Anterior cingulate cortex (tissue), 58 donors: ENCODE results near the gene NXT1.
"Not testable (repeated sequence)": the region's sequence is repeated elsewhere in the genome, so short reads cannot be mapped to it uniquely, and the experiment has no call there.

Experiments used
- DNase-seq, 58 donors: peaks; one replicate each; lab custom pipeline; 2025; lab: John Stamatoyannopoulos, UW

NXT1 gene

DNA sequence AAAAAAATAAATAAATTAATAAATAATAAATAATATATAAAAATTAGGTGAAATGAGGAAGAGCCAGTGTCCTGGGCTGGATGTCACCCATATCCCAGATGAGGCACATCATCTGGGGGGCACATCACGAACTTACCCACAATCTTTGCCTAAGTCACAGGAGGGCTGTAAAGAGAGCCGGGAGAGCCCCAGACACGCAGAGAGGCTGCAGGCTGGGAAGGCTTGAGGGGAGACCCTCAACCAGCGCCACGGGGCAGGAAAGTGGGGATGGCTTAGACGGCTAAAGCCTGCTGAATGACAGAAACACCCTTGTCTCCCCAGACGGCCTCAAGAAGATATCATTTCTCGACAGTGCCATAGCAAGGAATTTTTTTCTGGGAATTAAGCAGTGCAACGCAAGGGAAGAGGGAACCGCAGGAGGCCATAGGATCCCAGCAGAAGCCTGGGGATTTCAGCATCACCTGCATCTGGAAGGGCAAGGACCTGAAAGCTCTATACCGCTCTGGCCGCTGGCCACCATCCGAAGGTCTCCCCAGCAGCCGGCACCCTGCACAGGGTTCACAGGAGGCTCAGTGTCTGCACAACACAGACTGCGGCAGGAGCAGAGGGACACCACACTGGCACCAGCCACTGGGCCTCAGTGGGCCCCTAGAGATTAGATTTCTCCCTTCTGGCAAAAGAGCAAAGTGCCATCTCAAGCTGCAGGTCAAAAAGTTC is 22.8 kb upstream of the NXT1 start:
- no peak for DNase-seq

DNA sequence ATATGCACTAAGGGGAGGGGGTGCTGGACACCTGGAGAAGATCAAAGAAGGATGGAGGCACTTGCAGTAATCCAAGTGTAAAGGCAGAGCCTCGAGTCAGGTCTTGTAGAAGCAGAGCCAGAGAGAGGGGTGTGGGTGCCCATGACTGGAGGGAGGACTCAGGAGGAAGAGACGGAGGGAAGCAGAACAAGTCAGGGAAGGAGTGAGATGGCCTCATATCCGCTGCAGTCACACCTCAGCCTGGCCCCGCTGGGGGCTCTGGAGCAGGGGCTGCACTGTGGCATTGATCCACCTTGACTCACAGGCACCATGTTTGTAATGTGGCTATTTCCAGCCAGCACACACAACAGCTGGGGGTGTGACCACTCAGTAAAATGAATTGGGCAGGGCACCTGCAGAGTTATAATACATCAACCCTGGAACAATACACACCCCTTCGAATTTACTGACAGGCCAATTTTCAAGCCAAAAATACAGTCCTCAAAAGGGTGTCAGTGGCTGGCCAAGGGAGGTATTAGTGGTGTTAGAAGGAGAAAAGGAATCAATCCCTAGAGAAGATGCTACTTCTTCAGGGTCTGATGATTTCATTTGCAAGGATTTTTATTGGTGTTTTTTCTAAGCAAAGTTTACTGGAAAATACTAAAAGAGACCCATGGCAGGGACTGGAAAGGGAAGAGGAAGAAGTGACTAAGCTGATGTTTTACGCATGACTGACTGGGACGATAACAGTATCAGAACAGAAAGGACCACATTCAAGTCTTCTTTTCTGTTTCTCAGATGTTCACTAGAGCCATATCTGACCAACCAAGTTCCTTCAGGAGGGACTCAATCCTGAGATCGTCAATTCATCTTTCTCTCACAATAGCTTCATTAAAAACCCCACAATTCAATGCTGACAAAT is 18.9 kb upstream of the NXT1 start:
- DNase-seq, result no peak

DNA sequence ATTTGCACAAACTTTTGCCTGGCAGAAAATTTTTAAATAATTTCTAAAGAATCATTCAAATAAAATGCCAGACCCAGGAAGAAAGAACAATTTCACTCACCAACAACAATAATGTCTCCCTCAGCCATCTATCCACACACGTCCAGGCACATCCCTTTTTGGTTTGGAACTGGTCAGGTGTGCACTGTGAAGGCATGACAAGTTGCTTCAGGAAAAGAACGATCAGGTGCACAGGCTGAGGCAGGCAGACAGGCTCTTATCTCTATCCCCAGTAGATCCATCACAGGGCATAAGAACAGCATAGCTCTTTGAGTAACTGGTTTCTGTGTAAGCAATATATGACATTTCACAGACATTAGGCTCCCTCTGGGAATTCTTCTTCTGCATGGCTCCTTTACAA is 18.1 kb upstream of the NXT1 start:
- DNase-seq, result no peak

DNA sequence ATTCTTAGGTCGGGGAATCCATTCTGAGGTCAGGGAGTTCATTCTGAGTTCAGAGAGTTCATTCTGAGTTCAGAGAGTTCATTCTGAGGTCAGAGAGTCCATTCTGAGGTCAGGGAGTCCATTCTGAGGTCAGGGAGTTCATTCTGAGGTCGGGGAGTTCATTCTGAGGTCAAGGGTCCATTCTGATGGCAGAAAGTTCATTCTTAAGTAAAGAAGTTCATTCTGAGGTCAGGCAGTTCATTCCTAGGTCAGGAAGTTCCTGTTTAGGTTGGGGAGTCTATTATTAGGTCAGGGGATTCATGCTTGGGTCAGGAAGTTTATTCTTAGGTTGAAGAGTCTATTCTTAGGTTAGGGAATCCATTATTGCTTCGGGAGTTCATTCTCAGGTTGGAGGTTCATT is 16.5 kb upstream of the NXT1 start:
- no peak for DNase-seq

DNA sequence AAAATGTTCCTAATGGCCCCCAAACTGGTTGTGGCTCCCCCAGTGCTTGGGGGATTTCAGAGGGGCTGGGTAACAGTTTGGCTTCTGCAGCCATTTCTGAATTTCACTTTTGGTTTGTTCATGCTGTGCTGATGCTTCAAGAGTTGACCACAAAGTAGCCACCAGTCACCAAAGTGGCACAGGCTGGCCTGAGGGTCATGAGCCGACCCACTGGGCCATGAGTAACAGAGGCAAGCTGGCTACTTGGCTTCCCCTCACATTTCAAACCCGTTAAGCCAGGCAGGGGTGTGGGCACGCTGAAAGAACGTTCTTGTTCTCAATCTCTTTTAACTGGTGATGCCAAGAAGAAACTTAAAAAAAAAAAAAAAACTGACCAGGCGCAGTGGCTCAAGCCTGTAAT is 15.1 kb upstream of the NXT1 start:
- no peak for DNase-seq

DNA sequence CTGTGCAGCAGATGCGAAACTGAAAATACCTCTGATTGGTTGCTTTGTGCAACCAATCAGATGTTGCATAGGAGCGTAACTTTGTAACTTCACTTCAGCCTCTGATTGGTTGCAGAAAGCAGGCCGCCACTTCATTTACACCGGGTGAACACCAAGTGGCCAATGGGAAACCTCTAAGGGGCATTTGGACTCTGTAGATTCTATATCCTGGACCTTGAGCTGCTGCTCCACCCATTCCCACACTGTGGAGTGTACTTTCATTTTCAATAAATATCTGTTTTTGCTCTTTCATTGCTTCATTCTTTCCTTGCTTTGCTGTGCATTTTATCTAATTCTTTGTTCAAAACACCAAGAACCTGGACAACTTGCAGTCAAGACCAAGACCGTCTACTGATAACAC is 14.1 kb upstream of the NXT1 start:
- no peak for DNase-seq

DNA sequence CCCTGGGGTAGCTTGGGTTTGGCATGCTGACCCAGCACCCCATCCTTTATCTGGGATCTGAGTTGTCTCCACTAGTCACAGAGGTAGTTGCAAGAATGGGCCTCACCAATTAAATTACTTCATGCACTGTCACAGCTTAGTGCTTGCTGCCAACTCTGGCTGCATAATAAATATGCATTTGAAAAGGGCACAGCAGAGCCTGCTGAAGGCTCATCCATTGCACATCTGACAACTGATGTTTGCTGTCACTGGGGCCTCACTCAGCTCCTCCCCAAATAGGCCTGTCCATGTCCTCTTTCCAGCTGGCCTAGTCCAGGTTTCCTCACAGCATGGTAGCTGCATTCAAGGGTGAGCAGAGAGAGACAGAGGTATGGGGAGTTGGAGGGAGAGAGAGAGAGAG is 13.3 kb upstream of the NXT1 start:
- no peak for DNase-seq

DNA sequence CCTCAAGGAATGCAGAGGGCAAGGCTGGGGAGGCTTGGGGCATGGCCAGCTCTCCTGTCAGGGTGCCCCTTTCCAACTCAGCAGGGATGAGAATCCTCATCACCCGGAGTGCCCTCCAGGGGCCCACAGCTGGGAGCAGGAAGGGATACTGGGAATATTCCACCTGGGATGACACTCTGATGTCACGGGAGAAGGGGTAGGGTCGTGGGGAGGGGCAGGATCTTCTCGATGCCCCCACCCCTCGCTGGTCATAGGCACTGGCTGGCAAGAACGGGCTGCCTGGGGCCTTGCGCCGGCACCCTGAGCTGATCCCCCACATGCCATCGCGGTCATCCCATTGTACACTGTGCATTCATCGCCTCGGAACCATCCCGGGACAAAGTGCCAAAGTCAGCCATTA is 10.6 kb upstream of the NXT1 start:
- no peak for DNase-seq

DNA sequence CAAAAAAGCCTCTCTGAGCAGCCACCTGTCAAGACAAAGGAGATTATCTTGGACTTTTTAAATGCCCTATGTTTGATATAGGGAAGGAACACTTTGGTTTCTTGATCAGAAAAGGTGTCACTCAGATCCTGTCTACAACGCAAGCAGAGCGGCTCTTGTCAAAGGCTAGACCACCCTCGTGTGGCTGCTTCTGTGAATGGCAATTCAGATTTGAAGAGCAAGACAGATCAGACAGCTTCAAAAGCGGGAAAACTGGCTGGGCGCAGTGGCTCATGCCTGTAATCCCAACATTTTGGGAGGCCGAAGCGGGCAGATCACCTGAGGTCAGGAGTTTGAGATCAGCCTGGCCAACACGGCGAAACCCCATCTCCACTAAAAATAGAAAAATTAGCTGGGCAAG is 10.1 kb upstream of the NXT1 start:
- peak in 52 of 58 donors; percentile 3 to 85 (median 39) for DNase-seq

DNA sequence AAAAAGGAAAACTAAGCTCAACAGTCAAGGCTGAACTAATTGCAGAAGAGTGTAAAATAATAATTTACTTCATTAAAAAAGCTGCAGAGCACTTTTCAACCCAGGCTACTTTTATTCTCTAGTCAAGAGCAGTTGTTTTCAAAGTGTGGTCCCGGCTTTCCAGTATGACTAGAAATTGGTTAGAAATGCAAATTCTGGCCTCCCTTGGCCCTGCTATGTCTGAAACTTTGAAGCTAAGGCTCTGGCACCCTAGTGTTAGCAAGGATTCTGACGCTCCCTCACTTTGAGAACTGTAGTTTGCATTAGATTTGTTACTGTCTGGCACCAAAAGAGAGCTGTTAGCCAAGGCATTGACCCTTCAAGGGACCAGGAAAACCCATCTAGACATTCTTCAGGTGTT is 9.5 kb upstream of the NXT1 start:
- DNase-seq, result no peak

DNA sequence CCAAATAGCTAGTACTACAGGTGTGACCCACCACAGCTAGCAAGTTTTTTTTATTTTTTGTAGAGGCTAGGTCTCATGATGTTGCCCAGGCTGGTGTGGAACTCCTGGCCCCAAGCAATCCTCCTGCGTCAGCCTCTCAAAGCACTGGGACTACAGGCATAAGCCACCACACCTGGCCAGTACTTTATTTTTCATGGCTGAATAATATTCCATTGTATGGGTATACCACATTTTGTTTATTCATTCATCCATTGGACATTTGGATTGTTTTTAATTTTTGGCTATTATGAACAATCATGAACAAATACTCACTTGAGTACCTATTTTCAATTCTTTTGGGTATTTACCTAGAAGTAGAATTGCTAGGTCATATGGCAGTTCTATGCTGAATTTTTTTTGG is 7.0 kb upstream of the NXT1 start:
- no peak for DNase-seq

DNA sequence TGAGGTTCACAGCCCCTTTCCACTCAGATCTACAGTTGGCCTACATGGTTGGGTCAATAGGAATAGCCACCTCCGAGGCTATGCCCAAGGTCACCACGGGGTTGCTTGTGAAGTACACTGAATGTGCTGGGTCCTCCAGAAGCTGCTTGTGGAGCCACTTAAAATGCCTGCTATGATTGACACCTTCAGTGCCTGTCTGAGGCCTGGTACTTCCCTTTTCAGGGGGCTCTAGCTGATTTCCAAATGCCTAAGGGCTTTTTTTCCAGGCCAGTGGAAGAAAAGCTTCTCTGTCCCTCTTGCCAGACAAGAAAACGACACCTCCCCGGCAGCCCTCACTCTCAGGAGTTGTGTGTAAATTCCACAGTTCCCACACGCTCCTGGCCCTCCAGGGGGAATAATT is 6.3 kb upstream of the NXT1 start:
- no peak for DNase-seq

DNA sequence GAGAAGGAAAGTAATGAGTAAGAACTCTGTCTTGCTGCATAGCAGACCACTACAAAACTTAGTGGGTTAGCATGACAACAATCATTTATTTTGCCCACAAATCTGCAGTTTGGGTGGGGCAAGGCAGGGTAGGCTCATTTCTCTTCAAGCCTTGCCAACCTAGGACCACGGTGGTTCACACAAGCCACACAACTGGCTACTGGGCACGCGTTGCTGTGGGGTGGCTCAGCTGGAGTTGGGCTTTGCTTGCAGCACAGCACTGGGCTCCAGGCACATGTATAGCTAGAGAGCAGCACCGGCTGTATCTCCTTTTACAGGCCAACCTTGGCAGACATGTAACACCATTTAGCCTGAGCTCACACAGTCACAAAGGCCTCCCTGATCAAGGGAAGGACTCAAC is 4.6 kb upstream of the NXT1 start:
- no peak for DNase-seq

DNA sequence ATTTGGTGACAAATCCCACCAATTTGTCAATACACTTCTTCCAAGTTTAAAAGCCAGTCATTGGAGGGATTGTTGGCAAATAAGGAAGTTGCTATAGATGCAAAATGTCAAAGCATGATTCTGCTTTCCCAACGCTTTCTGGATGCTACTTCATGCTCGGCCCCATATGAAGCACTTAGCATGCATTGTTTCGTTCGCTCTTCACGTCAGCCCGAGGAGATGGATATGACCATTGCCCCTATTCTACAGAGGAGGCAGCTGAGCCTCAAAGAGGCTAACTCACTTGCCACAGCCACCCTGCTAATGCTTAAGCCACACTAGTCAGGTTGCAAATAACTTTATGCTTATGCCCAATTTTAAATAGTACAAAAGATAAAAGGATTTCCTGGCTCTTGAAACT is 2.8 kb upstream of the NXT1 start:
- no peak for DNase-seq

DNA sequence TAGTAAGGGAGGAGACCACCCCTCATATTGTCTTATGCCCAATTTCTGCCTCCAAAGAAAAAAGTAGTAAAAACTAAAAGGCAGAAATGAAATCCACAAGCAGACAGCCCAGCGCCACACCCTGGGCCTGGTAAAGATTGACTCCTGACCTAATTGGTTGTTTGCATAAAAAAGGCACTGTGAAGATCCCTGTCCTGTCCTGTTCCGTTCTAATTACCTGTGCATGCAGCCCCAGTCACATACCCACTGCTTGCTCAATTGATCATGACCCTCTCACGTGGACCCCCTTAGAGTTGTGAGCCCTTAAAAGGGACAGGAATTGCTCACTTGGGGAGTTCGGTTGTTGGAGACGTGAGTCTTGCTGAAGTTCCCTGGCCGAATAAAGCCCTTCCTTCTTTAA is 2.1 kb upstream of the NXT1 start:
- not testable (repeated sequence) for DNase-seq

DNA sequence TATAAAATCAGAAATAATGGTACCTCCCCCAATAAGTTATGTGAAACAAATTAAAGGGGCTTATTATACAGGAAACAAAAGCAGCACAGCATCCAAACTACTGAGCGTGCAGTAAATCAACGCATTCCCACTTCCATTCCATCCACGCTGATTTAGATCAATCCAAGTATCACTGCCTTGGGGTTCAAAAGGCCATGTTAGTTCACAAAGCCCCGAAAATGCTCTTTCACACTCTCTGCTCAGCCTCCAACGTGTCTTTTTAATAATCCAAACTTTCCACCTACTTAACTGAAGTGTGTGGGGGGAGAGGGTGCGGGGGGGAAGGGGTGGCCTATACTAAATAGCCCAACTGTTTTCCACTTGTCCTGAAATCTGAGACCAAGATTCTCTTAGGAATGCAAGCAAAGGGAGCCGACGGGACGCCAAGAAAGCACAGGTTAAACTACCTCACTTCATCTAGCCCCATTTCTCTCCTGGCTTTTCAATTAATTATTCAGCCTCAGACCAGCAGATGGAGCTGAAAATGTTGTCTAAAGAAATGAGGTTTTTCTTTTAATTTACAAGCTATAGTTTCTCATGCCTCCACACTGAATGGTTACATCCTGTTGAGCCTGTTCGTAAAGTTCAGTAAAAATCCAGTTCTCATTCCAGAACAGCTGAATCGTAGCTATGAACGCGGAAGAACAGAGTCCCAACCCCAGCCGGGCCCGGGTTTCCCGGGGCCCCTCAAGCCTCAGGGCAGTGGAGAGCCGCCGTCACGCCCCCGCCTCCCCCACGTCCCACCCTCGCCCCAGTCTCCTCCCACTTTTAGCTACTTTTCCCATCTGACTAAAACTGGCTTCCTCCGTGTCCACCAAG is 1.0 kb upstream of the NXT1 start:
- peak in 28 of 58 donors; percentile 65 to 91 (median 82) for DNase-seq

DNA sequence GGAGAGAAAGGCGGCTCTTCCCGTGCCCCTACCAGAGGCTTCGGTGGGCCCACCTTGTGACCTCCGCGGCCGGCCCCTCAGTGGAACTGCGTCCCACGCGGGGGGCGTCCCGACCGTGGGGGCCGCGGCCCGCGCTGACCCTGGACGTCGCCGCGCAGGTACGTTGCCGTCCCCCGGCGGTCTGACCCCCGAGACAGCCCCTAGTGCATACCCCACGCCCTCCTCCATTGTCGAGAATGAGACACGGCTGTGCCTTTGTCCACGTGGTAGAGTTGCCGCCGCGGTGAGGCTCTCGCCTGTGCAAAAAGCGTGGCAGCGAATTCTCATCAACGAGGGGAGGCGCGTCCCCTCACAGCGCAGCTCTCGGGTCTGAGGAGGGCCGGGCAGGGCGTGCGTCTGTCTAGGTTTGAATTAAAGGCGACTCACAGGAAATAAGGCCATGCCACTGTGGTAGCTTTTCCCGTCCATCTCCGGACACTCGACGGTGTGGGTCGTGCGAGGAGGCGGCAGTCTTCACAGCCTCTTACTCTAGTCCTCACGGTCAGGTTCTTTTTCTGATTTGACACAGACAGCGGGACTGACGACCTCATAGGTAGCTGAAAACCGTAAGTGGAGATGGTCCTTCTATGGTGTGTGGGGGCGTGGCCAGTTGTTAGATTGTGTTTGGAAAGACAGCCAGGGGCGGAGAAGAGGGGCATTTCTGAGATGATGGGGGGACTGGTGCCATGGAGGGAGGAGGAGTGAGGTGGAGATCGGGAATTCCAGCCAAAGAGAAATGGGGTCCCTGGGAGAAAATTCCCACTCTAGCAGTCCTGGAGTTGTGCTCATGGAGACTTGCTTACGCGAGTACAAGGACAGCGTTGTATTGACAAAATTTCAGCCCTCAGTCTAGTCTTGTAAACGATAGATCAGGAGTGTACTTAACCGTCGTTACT is 580 bp downstream of the NXT1 start:
- peak in 34 of 58 donors; percentile 24 to 67 (median 46) for DNase-seq

DNA sequence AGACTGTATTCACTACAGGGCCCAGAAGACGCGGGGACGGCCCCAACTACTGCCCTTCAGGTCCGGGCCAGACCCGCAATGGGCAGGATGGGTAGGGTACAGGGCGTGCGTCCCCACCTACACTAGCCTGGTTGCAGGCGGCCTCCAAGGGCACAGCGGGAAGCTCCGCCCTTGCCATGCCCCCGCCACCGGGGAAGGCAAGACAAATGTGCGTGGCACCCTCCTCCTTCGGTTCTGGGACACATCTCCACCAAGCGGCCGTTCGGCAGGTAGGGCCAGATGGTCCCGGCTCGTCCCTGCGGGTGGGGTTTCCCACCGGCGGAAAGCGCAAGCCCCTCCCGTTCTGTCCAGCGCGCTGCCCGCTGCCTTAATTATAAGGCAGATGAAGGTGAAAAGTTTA is 5.6 kb downstream of the NXT1 start:
- no peak for DNase-seq

DNA sequence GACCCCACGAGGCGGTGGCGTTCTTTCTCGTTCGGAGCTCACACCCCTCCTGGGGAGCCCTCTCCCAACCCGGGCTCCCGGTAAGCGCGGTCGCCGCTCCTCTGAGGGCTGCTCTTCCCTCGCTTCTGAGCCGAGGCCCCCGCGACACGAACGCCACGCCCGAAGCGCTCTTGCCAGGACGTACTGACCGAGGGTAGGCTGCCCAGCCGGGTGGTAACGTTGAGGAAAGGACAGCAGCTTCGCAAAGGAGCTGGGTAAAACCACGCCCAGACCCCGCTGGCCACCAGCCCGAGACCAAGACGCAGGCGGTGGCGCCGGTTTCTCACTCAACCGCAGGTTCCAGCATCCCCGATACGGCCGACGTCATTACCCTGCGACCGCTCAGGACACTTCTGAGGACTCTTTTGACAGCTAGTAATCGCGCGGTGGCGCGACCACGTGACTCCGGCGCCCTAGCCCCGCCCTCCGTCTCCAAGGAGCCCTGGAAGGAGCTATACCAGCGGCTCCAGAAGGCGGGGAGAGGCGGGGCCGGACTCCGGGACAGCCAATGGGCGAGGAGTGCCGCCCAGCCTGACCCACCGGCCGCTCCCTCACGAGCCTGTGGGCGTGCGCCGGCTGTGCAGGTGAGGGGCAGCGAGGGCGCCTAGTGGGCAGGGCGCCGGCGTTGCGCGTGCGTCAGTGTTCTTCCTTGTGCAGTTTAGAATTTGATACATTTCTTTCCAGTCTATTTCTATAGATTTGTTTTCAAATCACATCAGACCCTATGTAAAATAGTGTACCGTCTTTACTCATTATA is 7.4 kb downstream of the NXT1 start:
- peak; percentile 74 to 100 (median 99) for DNase-seq
